SU-DHL-6 (cell line): ENCODE data around the gene PLCL1.

Experiments used
- CTCF ChIP-seq: fragments of 200-600 bp; sonication (generic); IDR thresholded peaks from one replicate; pipeline ENCODE4 v1.5.1; 2017; ENCODE audit warnings: antibody characterized with exemption, mild to moderate bottlenecking, low read length, moderate library complexity; ENCODE audit not compliant: insufficient read depth, poor library complexity, severe bottlenecking
- EZH2phosphoT487 ChIP-seq: fragments of 200-600 bp; sonication (generic), shearing (Covaris generic); conservative IDR thresholded peaks from 2 replicates; pipeline ENCODE4 v1.6.1; 2018; ENCODE audit warnings: mild to moderate bottlenecking, antibody characterized with exemption, low read length, moderate library complexity, mixed read lengths

GRCh38 chr2:197821550-197822289 lies 17.3 kb downstream of the PLCL1 start:
- no peak for TF ChIP-seq CTCF
- no peak for TF ChIP-seq EZH2phosphoT487
